HG03045 (cell line): ENCODE results near the gene JPH2.
"Not testable (repeated sequence)": the region's sequence is repeated elsewhere in the genome, so short reads cannot be mapped to it uniquely, and the experiment has no call there.

Source experiments
- ATAC-seq: cut with Tn5 transposase; IDR thresholded peaks from one replicate; pipeline ENCODE4 v1.9.1; 2021; ENCODE audit warnings: mild to moderate bottlenecking, moderate library complexity; ENCODE audit not compliant: unreplicated experiment

Gene JPH2

GRCh38 chr20:44212792-44213191, 25.8 kb upstream of the JPH2 start:
- ATAC-seq, result no peak

GRCh38 chr20:44211177-44212039, 24.4 kb upstream of the JPH2 start:
- no peak for ATAC-seq

- peak; percentile 82 for ATAC-seq
Observed at GRCh38 chr20:44210406-44211176, 23.6 kb upstream of the JPH2 start, which contains the start of gene OSER1. TSS of gene OSER1 (minus strand) at chr20:44210771. CDS start at chr20:44206957, 3,814 bp downstream.

DNA sequence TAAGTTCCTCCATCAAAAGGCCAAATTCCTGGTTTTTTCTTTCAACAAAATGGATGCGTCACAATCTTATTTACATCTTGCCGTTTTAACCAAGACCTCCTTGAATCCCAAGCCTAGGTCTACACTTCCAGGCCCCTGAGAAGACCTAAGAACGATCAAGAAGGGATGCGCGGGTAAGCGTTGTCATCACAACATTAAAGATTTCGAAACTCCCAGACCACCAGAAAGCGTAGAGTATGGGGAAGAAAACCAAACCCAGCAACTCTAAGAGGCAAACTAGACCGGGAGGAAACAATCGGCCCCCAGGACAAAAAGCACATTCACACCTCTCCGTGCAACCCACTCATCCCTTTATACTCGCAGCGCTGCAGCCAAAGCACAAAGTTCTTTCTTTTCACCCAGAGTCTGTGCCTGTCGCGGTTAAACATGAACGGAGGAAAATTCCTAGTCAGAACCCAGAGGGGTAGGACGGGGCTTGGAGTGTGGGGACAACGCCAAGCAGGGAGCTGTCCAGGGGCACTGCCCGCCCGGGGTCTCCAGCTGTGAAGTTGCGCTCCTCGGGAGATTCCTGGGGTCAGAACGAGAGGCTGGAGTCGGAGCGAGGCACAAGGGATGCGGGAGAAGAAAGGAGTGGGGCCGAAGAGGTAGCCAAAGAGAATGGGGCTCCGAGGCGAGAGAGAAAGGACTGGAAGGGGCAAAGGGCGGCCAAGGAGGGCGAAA, 22.9 kb upstream of the JPH2 start:
- ATAC-seq, result peak; percentile 4

- no peak for ATAC-seq
Observed at GRCh38 chr20:44208770-44209169, 21.8 kb upstream of the JPH2 start.

- no peak for ATAC-seq
Observed at GRCh38 chr20:44208165-44208564, 21.2 kb upstream of the JPH2 start.

DNA sequence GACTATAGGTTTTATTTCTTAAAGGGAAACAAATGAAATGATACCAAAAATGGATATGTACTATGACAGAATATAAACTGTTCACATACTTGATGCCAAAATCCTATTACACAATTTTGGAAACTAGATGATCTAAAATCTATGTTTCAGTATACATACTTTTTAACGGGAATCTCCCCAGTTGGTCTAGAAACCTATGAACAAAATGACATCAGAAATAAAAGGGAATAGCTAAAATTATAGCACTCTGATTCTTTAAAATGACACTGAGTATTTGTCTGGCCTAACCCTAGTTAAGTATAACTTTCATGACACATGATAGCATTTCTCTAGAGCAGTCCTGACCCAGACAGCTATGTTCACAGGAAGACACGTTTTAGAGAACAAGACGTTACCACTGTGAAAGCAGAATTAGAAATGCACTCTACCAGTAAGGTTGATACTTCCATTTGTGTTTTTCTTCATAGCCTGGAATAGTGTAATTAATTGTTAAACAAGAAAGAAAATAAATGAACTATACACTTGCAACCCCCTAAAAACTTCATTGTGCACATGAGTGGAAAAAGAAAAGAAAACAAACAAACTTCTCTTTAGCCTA, 20.2 kb upstream of the JPH2 start:
- no peak for ATAC-seq

GRCh38 chr20:44206132-44206531, 19.1 kb upstream of the JPH2 start:
- ATAC-seq, result no peak

- ATAC-seq, result no peak
Observed at GRCh38 chr20:44204832-44205215, 17.8 kb upstream of the JPH2 start.

DNA sequence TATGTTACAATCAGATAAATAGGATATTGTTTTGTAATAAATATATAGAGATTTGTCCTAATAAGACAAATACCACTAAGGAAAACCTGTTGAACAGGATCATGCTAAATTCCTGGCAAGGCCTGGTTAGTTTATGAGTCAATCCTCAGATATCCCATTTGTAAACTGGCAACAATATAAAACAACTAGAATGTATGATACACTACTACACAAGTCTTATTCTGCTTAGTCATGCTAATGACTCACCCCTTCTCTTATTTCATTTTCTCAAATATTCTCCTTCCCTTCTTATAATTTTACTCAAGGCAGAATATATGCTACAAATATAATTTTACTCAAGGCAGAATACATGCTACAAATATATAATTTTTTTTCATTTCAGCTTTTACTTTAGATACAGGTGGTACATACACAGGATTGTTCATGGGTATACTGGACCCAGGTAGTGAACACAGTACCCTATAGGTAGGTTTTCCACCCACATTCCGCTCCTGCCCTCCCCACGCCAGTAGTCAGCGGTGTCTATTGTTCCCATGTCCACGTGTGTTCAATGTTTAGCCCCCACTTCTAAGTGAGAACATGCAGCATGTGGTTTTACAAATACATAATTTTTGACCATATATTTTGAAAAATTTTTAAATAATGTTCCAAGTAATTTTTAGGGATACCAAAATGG, 17.3 kb upstream of the JPH2 start:
- ATAC-seq, result no peak

DNA sequence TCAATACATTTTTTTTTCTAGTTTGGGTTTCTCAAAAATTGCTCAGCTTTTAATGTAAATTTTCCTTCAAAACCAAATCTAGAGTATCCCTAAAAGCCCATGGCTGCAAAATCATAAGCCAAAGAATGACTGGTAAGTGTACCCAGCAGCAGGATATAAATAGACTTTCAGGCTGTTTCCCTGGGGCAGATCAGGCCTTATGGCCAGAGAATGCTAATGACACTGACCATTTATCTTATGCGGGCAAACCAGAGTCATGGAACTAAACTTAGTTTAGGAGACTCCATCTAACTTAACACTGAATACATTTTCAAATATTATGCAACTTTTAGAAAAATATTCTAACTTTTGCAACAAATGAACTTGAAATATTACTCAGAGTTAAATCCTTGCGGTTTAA, 16.2 kb upstream of the JPH2 start:
- ATAC-seq, result no peak

GRCh38 chr20:44200983-44201382, 14.0 kb upstream of the JPH2 start:
- ATAC-seq, result no peak

DNA sequence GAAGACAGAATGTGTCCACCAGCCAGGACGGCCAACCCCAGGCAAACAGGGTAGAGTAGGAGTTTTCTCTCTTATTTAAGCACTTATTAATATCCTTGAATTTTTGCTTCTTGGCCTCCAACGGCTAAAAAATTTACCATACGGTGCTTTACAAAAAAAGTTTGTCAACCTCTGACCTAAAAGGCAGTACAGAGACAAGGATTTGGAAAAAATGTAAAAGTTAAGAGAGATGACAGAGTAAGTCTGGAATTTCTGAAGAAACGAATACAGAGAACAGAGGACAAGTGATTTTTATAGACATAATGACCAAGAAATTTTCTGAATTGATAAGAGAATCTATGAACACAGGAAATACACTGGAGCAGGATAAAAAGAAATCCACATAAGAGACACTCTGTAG, 13.4 kb upstream of the JPH2 start:
- no peak for ATAC-seq

DNA sequence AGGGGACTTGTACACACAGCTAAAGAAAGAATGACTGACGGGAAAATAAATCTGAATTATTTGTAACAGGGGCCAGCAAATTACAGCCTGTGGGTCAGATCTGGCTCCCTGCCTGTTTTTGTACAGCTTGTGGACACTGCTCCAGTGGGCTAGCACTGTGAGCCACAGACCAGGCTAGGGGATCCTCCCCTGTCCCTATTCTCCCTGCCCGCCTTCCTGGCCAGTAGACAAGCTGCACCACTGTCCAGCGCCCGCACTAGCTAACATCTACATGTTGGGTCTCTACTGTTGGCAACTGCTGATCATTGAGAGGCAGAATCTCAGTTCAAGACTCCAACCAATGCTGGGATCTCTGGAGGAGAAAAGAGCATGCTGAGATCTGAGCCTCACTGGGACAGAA, 12.9 kb upstream of the JPH2 start:
- ATAC-seq, result no peak

DNA sequence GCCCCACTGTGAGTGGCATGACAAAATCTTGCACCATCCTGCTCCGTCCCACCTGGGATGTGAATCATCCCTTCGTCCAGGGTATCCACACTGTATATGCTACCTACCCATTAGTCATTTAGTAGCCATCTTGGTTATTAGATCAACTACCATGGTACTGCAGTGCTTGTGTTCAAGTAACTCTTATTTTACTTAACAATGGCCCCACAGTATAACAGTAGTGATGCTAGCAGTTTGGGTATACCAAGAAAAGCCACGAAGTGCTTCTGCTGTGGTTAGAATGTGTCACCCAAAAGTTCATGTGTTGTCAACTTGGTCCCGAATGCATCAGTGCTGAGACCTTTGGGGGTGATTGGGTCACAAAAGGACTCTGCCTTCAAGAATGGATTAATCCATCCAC, 11.9 kb upstream of the JPH2 start:
- no peak for ATAC-seq

GRCh38 chr20:44196271-44196670, 9.3 kb upstream of the JPH2 start:
- ATAC-seq, result no peak

DNA sequence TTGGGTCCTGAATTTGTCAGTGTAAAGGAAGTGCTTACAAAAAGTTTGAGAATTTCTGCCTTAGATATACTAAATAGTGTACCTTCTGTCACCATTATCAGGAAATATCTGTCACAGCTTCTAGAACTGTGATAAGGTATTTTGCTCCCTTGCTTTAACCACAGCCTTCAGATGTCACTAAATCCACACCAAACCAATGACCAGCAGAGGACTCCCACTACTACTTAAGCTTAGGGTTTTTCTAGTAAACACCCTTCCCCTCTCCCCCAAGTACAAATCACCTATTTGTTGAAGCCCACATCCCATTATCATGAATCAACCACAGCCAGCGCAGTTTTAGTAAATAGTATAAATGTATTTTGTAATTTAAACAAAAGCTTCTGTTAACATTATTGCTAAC, 8.6 kb upstream of the JPH2 start:
- no peak for ATAC-seq

GRCh38 chr20:44193801-44194200, 6.8 kb upstream of the JPH2 start:
- ATAC-seq, result no peak

DNA sequence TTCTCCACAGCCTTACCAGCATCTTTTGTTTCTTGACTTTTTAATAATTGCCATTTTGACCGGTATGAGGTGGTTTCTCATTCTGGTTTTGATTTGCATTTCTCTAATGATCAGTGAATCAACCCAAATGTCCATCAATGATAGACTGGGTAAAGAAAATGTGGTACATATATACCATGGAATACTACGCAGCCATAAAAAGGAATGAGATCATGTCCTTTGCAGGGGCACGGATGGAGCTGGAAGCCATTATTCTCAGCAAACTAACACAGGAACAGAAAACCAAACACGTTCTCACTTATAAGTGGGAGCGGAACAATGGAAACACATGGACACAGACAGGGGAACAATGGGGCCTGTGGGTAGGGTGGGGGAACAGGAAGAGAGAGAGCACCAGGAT, 4.7 kb upstream of the JPH2 start:
- ATAC-seq, result not testable (repeated sequence)

DNA sequence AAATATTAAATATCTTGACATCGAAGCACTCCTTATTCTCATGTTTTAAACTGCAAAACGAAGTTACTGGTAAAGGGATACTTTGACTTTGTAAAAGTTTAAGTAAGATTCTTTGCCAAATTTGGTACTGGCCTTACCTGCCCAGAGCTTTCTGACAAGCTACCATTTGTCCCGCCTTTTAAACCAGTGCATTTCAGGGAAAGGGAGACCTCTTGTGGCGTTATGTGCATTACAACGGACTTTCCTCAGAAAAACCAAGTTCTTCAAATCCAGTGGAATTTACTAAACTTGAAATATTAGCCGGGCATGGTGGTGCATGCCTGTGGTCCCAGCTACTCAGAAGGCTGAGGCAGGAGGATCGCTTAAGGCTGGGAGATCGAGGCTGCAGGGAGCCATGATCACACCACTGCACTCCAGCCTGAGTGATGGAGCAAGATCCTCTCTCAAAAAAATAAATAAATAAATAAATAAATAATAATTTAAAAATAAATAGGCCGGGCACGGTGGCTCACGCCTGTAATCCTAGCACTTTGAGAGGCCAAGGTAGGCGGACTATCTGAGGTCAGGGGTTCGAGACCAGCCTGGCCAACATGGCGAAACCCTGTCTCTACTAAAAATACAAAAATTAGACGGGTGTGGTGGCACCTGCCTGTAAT, 3.3 kb upstream of the JPH2 start:
- ATAC-seq, result not testable (repeated sequence)
